NCI-H69 (cell line): Measurements from ENCODE around the gene KIAA1958.
"Not testable (repeated sequence)": the region's sequence is repeated elsewhere in the genome, so short reads cannot be mapped to it uniquely, and the experiment has no call there.

ENCODE experiments used
- DNase-seq: peaks from one replicate; lab custom pipeline; 2025; lab: John Stamatoyannopoulos, UW

Gene KIAA1958

GRCh38 chr9:112489876-112490666 lies 3.4 kb downstream of the KIAA1958 start:
- DNase-seq: peak; percentile 63

- no peak for DNase-seq
These were observed 6.9 kb downstream of the KIAA1958 start for GRCh38 chr9:112493393-112494137.

GRCh38 chr9:112494153-112494552 lies 7.5 kb downstream of the KIAA1958 start:
- DNase-seq: no peak

GRCh38 chr9:112495614-112496013 lies 9.0 kb downstream of the KIAA1958 start:
- no peak for DNase-seq

GRCh38 chr9:112496074-112496722 lies 9.6 kb downstream of the KIAA1958 start:
- DNase-seq: no peak

- DNase-seq: no peak
These were observed 14.2 kb downstream of the KIAA1958 start for GRCh38 chr9:112500842-112501241.

GRCh38 chr9:112501287-112501686 lies 14.7 kb downstream of the KIAA1958 start:
- DNase-seq: no peak

GRCh38 chr9:112502175-112502946 lies 15.7 kb downstream of the KIAA1958 start:
- no peak for DNase-seq

GRCh38 chr9:112503170-112503569 lies 16.5 kb downstream of the KIAA1958 start:
- DNase-seq: peak; percentile 12

- DNase-seq: peak; percentile 23
These were observed 18.5 kb downstream of the KIAA1958 start for GRCh38 chr9:112505086-112505485.

GRCh38 chr9:112505607-112506006 lies 19.0 kb downstream of the KIAA1958 start:
- DNase-seq: peak; percentile 59

- DNase-seq: no peak
These were observed 19.9 kb downstream of the KIAA1958 start for GRCh38 chr9:112506571-112506970.

- no peak for DNase-seq
These were observed 20.5 kb downstream of the KIAA1958 start for GRCh38 chr9:112507001-112507680.

GRCh38 chr9:112508377-112508776 lies 21.8 kb downstream of the KIAA1958 start:
- DNase-seq: peak; percentile 16

GRCh38 chr9:112512377-112512776 lies 25.8 kb downstream of the KIAA1958 start:
- DNase-seq: not testable (repeated sequence)

- DNase-seq: no peak
These were observed 30.1 kb downstream of the KIAA1958 start for GRCh38 chr9:112516769-112517168.

- DNase-seq: no peak
These were observed 33.4 kb downstream of the KIAA1958 start for GRCh38 chr9:112520069-112520468.

- peak; percentile 27 for DNase-seq
These were observed 34.0 kb downstream of the KIAA1958 start for GRCh38 chr9:112520656-112521055.

- DNase-seq: no peak
These were observed 40.3 kb downstream of the KIAA1958 start for GRCh38 chr9:112526973-112527372.

- DNase-seq: no peak
These were observed 41.3 kb downstream of the KIAA1958 start for GRCh38 chr9:112527959-112528358.

- DNase-seq: no peak
These were observed 42.7 kb downstream of the KIAA1958 start for GRCh38 chr9:112529316-112529715.
